SH-SY5Y (cell line): ENCODE results near the gene PHLDB3.

Experiments
- GATA2 ChIP-seq: IDR thresholded peaks from 2 replicates; pipeline ENCODE4 v1.6.1; 2011; ENCODE audit warnings: mild to moderate bottlenecking, low read depth, low read length
- GATA3 ChIP-seq: IDR thresholded peaks from 2 replicates; pipeline ENCODE4 v1.6.1; 2011; ENCODE audit warnings: low read depth, mild to moderate bottlenecking, low read length, moderate library complexity

PHLDB3 gene

GRCh38 chr19:43489310-43489709, 15.2 kb downstream of the PHLDB3 start:
- TF ChIP-seq GATA3 (no peak), GATA2 (no peak)

- no peak for TF ChIP-seq GATA2
- no peak for TF ChIP-seq GATA3
These were observed 16.4 kb downstream of the PHLDB3 start for GRCh38 chr19:43488179-43488578.

- TF ChIP-seq GATA3 = no peak
- TF ChIP-seq GATA2 = no peak
These were observed 18.1 kb downstream of the PHLDB3 start for GRCh38 chr19:43486412-43486811.

DNA sequence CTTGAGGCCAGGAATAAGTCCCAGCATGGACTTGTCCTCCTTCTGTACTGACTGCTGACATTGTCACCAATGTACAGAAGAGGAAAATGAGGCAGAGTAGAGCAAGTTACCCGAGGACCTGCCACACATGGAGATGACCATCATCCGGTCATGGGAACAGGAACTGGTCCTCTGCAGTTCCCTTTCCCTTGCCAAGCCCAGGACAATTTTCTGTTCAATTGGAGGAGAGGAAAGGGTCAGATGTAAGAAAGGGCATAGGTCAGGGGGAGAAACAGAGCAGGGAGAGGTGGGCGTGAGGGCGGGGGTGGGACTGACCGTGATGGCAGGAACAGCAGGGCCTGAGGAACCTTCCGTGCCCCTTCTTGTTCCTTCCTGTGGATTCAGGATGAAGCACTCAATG, 18.6 kb downstream of the PHLDB3 start:
- TF ChIP-seq GATA2 (no peak), GATA3 (no peak)

DNA sequence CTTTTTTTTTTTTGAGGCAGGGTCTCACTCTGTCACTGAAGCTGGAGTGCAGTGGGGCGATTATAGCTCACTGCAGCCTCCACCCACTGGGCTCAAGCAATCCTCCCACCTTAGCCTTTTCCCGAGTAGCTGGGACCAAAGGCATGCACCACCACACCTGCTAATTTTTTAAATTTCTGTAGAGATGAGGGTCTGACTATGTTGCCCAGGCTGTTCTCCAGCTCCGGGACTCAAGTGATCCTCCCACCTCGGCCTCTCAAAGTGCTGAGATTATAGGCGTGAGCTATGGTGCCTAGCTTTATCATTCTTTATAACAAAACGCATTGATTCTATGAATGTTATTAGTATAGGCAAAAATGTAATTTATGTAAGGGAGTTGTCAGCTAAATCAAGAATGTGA, 21.3 kb downstream of the PHLDB3 start:
- TF ChIP-seq GATA3 = no peak
- TF ChIP-seq GATA2 = no peak

- TF ChIP-seq GATA3 (no peak), GATA2 (no peak)
These were observed 22.4 kb downstream of the PHLDB3 start for GRCh38 chr19:43482193-43482592.

GRCh38 chr19:43481701-43482100, 22.8 kb downstream of the PHLDB3 start:
- TF ChIP-seq GATA2 = no peak
- TF ChIP-seq GATA3 = no peak

DNA sequence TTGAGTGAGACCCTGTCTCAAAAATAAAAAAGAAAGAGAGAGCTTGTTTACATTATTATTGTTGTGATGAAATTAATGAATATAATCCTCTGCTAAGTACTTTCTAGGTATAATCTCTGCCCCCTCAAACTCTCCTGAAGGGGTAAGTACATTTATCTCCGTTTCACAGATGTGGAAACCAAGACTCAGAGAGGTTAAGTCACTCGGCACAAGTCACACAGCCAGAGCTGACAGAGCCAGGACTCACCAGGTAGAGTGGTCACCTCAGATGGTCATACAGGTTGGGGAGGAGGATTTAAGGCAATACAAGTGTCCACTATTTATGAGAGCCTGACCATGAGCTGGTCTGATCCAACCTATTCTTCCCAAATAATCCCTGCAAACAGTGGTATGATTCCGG, 24.0 kb downstream of the PHLDB3 start:
- TF ChIP-seq GATA2 (no peak), GATA3 (no peak)

DNA sequence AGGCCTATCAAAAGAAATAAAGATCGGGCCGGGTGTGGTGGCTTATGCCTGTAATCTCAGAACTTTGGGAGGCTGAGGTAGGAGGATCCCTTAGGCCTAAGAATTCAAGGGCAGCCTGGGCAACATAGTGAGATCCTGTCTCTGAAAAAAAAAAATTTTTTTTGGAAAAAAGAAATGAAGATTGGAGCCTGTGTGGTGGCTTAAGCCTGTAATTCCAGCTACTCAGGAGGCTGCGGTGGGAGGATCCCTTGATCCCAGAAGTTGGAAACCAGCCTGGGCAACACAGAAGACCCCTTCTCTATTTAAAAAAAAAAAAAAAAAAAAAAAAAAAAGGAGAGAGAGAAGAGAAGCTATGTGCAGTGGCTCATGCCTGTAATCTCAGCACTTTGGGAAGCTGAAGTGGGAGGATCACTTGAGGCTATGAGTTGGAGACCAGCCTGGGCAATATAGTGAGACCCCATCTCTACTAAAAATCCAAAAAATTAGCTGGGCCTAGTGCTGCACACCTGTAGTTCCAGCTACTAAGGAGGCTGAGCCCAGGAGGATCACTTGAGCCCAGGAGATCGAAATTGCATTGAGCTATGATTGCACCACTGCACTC, 24.5 kb downstream of the PHLDB3 start:
- TF ChIP-seq GATA2 = no peak
- TF ChIP-seq GATA3 = no peak

- TF ChIP-seq GATA3 (no peak), GATA2 (no peak)
These were observed 25.3 kb downstream of the PHLDB3 start for GRCh38 chr19:43479226-43479625.

- TF ChIP-seq GATA3 = no peak
These were observed 26.2 kb downstream of the PHLDB3 start for GRCh38 chr19:43478323-43478722.

DNA sequence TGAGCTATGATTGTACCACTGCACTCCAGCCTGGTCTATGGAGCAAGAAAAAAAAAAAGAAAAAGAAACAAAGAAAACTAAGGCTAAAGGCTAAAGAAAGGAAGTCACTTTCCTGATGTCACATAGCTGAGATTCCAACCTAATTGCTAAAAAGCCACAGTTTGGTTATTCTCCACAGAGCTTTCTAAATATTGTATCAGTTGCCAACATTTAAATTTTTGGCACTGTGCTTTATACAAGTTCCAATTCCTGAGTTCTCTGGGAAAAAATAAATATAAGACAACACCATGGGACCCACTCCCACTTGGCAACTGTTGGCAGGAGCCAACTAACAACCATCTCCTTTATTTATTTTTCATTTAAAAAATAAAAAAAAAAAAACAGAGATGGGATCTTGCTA, 27.9 kb downstream of the PHLDB3 start:
- no peak for TF ChIP-seq GATA2
- TF ChIP-seq GATA3 = no peak

- no peak for TF ChIP-seq GATA3
- no peak for TF ChIP-seq GATA2
These were observed 29.4 kb downstream of the PHLDB3 start for GRCh38 chr19:43474986-43475705.

- no peak for TF ChIP-seq GATA3
These were observed 30.1 kb downstream of the PHLDB3 start for GRCh38 chr19:43474487-43474886.

DNA sequence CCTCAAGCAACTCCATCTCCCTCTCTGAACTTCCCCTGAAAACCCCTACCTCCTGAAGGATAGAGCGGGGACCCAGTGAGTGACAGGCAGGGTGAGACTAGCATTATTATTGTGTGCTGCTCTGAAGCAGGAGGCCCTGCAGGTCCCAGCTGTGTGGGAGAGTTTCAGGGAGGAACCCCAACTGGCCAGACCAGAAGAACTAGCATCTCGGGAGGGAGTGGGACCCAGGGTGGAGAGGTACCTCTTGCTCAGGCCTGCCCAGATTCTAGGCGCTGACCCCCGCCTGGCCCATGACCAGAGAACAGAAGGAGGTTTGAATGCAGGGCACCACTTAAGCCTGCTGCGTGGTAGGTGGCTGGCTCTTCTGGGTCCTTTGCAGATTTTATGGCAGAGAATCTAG, 33.5 kb downstream of the PHLDB3 start:
- TF ChIP-seq GATA2 = no peak
- no peak for TF ChIP-seq GATA3
